GM23248 (cell line): ENCODE measurements around the gene GDF9. TPM values are rescaled to one million over a fixed set of nuclear protein-coding genes. Genes with fewer than 3 reads are reported as not detected.

Source experiments
- DNase-seq: peaks from one replicate; pipeline ENCODE4 v3.0.0-alpha.2; 2015
- H2AFZ ChIP-seq: fragments of 200-600 bp; sonication (generic); 2 replicates; pipeline ENCODE4 v1.6.1; 2016; ENCODE audit warnings: antibody characterized with exemption
- H3F3A ChIP-seq: fragments of 200-600 bp; sonication (generic); 2 replicates; pipeline ENCODE4 v1.6.1; 2016; ENCODE audit warnings: mild to moderate bottlenecking, antibody characterized with exemption, mixed run types; ENCODE audit not compliant: insufficient read depth
- H3K27ac ChIP-seq: fragments of 200-600 bp; sonication (generic); 2 replicates; pipeline ENCODE4 v1.5.1; 2016; ENCODE audit warnings: mild to moderate bottlenecking
- H3K27me3 ChIP-seq: fragments of 200-600 bp; sonication (generic); replicated peaks from 2 replicates; pipeline ENCODE4 v1.6.1; 2016; ENCODE audit warnings: mild to moderate bottlenecking; ENCODE audit not compliant: insufficient read depth
- H3K36me3 ChIP-seq: fragments of 200-600 bp; sonication (generic); 2 replicates; pipeline ENCODE4 v1.6.1; 2016; ENCODE audit warnings: low read depth, mild to moderate bottlenecking
- H3K4me1 ChIP-seq: fragments of 200-600 bp; sonication (generic); 2 replicates; pipeline ENCODE4 v1.6.1; 2016; ENCODE audit warnings: mild to moderate bottlenecking; ENCODE audit not compliant: insufficient read depth
- H3K4me2 ChIP-seq: fragments of 200-600 bp; sonication (generic); one replicate; pipeline ENCODE4 v1.6.1; 2016; ENCODE audit warnings: mild to moderate bottlenecking; ENCODE audit not compliant: unreplicated experiment
- H3K4me3 ChIP-seq: fragments of 200-600 bp; sonication (generic); 2 replicates; pipeline ENCODE4 v1.5.1; 2016; ENCODE audit warnings: mild to moderate bottlenecking
- H3K79me2 ChIP-seq: fragments of 200-600 bp; sonication (generic); 2 replicates; pipeline ENCODE4 v1.6.1; 2016; ENCODE audit warnings: mild to moderate bottlenecking; ENCODE audit not compliant: insufficient read depth
- H3K9ac ChIP-seq: fragments of 200-600 bp; sonication (generic); 2 replicates; pipeline ENCODE4 v1.6.1; 2016; ENCODE audit warnings: mild to moderate bottlenecking
- H3K9me2 ChIP-seq: fragments of 200-600 bp; sonication (generic); 2 replicates; pipeline ENCODE4 v1.6.1; 2016; ENCODE audit warnings: mixed run types, mild to moderate bottlenecking, moderate library complexity; ENCODE audit not compliant: insufficient read depth
- H3K9me3 ChIP-seq: fragments of 200-600 bp; sonication (generic); one replicate; pipeline ENCODE4 v1.6.1; 2017; ENCODE audit warnings: low read depth
- H4K20me1 ChIP-seq: fragments of 200-600 bp; sonication (generic); 2 replicates; pipeline ENCODE4 v1.6.0; 2016; ENCODE audit not compliant: insufficient read depth
- EZH2 ChIP-seq: fragments of 200-600 bp; sonication (generic); IDR thresholded peaks from 2 replicates; pipeline ENCODE4 v1.6.1; 2018; ENCODE audit warnings: antibody characterized with exemption, mild to moderate bottlenecking; ENCODE audit not compliant: insufficient read depth, poor library complexity, severe bottlenecking
- EZH2phosphoT487 ChIP-seq: fragments of 200-600 bp; sonication (generic); IDR thresholded peaks from 2 replicates; pipeline ENCODE4 v1.6.1; 2018; ENCODE audit warnings: antibody characterized with exemption, moderate library complexity, mild to moderate bottlenecking, low read depth; ENCODE audit not compliant: insufficient read depth
- WGBS, 2 experiments: methylation state at CpG; one replicate each; pipeline ENCODE4 v1.1.6; 2015 to 2017; ENCODE audit warnings: low lambda C conversion rate in 2 of 2, low coverage in 1 of 2; ENCODE audit errors: missing lambda C conversion rate in 2 of 2; 5-methylcytosine and 5-hydroxymethylcytosine counted together
- in situ Hi-C: fragments of 300-500 bp; cut with MboI; formaldehyde crosslinking; loops from 2 replicates; pipeline ENCODE4 v1.15.0; 2020
- polyA plus RNA-seq: library from polyadenylated mRNA; unstranded; fragments of >200 nt; fragmentation: Nextera tagmentation; extraction: Ambion mirVana; gene quantifications from 2 replicates; pipeline ENCODE4 v1.2.1, GENCODE V29; 2016
- total RNA-seq: library from RNA; depleted of rRNA; stranded (reverse); fragments of >200 nt; shearing (Covaris generic); gene quantifications from 2 replicates; pipeline ENCODE4 v1.2.3, GENCODE V29; 2014

GDF9 gene
- total and polyA plus RNA-seq, 2 experiments from 2014 or later: 0.32 TPM; not detected in 1

GRCh38 chr5:132850066-132850465, 16.2 kb downstream of the GDF9 start:
- Histone ChIP-seq H3K27me3 (no peaks in the 10 kb centered on the region), H3K36me3 (no peaks in the 10 kb centered on the region), H3K27ac (0 out of 2 replicates have a peak overlapping the region, but pooled peaks have one; percentile 22), H3F3A (no peaks in the 10 kb centered on the region), H3K9ac (no peak overlapping the region), H3K4me2 (peak overlapping the region; percentile 17), H3K79me2 (no peaks in the 10 kb centered on the region), H3K9me2 (no peaks in the 10 kb centered on the region), H2AFZ (peak overlapping the region; percentile 49; the same call in 1 of the 2 replicates), H3K4me3 (no peak overlapping the region), H4K20me1 (no peaks in the 10 kb centered on the region), H3K4me1 (0 out of 2 replicates have a peak, but pooled peaks cover 4% of the 10 kb centered on the region), H3K9me3 (no peaks in the 10 kb centered on the region)
- 38 to 46% methylated on average over 2 of the region's 2 CpGs for WGBS, 2 experiments
- DNase-seq: peak; percentile 82
- TF ChIP-seq EZH2 (no peak), EZH2phosphoT487 (no peak)
- in situ Hi-C loops: no loop called here

- no peaks in the 10 kb centered on the region for H3K27me3 ChIP-seq
- H3K4me3 ChIP-seq: no peak overlapping the region
- in situ Hi-C loops: no loop called here
- H4K20me1 ChIP-seq: no peaks in the 10 kb centered on the region
- TF ChIP-seq EZH2 (no peak), EZH2phosphoT487 (no peak)
- no peak overlapping the region for H3K9ac ChIP-seq
- no peaks in the 10 kb centered on the region for H3K9me2 ChIP-seq
- 21 to 32% methylated on average over 1 of the region's 1 CpG for WGBS, 2 experiments
- H3K36me3 ChIP-seq: no peaks in the 10 kb centered on the region
- no peak overlapping the region for H2AFZ ChIP-seq
- no peak for DNase-seq
- 0 out of 2 replicates have a peak, but pooled peaks cover 2% of the 10 kb centered on the region for H3K4me1 ChIP-seq
- H3K9me3 ChIP-seq: no peaks in the 10 kb centered on the region
- H3F3A ChIP-seq: no peaks in the 10 kb centered on the region
- no peak overlapping the region for H3K27ac ChIP-seq
- H3K4me2 ChIP-seq: no peak overlapping the region
- no peaks in the 10 kb centered on the region for H3K79me2 ChIP-seq
These were observed 16.9 kb downstream of the GDF9 start for GRCh38 chr5:132849347-132849746.

GRCh38 chr5:132848270-132848669, 18.0 kb downstream of the GDF9 start:
- 72 to 74% methylated on average over 8 of the region's 8 CpGs for WGBS, 2 experiments
- no peaks in the 10 kb centered on the region for H3K36me3 ChIP-seq

GRCh38 chr5:132841305-132841704, 25.0 kb downstream of the GDF9 start:
- H3K79me2 ChIP-seq: no peaks in the 10 kb centered on the region
- H3K36me3 ChIP-seq: no peaks in the 10 kb centered on the region
- no peaks in the 10 kb centered on the region for H4K20me1 ChIP-seq
- peaks cover 13% of the 10 kb centered on the region; the same call in 1 of the 2 replicates for H3F3A ChIP-seq
- H3K9ac ChIP-seq: no peak overlapping the region
- no peaks in the 10 kb centered on the region for H3K9me2 ChIP-seq
- no peak overlapping the region for H3K4me2 ChIP-seq
- no peak for TF ChIP-seq EZH2
- TF ChIP-seq EZH2phosphoT487: no peak
- peaks cover 14% of the 10 kb centered on the region for H3K4me1 ChIP-seq
- H3K4me3 ChIP-seq: no peak overlapping the region
- H3K27ac ChIP-seq: no peak overlapping the region
- WGBS, 2 experiments: 76 to 79% methylated on average over 4 of the region's 4 CpGs
- DNase-seq: peak; percentile 30
- H2AFZ ChIP-seq: no peak overlapping the region
- no peaks in the 10 kb centered on the region for H3K9me3 ChIP-seq
- no peaks in the 10 kb centered on the region for H3K27me3 ChIP-seq
- in situ Hi-C loops: no loop called here

More at GRCh38 chr5:132848270-132848669, 18.0 kb downstream of the GDF9 start:
- Histone ChIP-seq H3K4me2 (no peak overlapping the region), H3K4me1 (no peaks in the 10 kb centered on the region), H3K4me3 (no peak overlapping the region), H3K27ac (no peak overlapping the region), H2AFZ (no peak overlapping the region), H3K9me3 (no peaks in the 10 kb centered on the region), H3K9me2 (no peaks in the 10 kb centered on the region), H3K79me2 (no peaks in the 10 kb centered on the region), H3K9ac (no peak overlapping the region), H3F3A (no peaks in the 10 kb centered on the region), H4K20me1 (no peaks in the 10 kb centered on the region), H3K27me3 (no peaks in the 10 kb centered on the region)
- in situ Hi-C loops: no loop called here
- DNase-seq: no peak
- TF ChIP-seq EZH2phosphoT487: no peak
- TF ChIP-seq EZH2: no peak
